Measurements from ENCODE around the gene MILR1.
"Not testable (repeated sequence)": the region's sequence is repeated elsewhere in the genome, so short reads cannot be mapped to it uniquely, and the experiment has no call there.

Gene MILR1

DNA sequence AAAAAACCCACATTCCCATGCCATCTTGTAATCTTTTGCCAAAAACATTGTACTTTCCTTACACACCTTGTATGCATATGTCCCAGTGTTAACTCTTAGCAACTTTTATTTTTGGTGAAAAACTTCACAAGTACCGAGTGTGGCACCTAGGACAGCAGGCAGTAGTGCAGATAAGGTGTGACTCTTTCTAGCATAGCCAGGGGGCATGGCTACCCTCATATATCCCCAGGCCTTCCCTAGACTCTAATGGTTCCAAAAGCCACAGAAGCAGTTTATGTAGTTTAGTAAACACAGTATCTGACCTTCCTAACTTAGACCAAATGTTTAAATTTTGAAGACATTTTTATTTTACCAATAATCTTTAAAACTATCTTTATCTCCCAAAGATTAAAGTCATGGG is 20.5 kb upstream of the MILR1 start:
- DNase-seq: no peak

DNA sequence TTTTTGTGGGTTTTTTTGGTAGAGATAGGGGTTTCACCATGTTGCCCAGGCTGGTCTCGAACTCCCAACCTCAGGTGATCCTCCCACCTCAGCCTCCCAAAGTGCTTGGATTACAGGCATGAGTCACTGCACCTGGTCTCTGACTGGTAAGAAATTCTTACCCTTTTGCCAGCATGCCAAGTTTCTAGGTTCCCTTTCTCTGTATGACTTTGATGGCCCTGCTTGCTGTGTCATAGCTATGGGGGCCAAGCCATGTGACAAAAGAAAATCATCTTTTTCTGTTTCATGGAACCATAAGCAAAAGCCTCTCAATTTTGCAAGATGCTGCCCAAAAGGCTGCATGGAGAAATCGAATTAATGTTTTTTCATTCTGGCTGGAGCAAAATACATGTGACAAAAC is 18.9 kb upstream of the MILR1 start:
- not testable (repeated sequence) for DNase-seq

DNA sequence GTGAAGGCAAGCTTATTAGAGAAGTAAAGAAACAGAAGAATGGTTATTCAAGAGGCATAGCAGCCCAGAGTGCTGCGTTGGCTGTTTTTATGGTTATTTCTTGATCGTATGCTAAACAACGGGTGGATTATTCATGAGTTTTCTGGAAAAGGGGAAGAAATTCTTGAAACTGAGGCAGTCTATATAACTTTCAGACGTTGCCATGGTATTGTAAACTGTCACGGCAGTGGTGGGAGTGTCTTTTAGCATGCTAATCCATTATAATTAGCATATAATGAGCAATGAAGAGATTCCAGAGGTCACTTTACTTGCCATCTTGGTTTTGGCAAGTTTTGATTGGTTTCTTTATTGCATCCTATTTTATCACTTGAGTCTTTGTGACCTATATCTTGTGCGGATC is 17.4 kb upstream of the MILR1 start:
- DNase-seq: no peak

DNA sequence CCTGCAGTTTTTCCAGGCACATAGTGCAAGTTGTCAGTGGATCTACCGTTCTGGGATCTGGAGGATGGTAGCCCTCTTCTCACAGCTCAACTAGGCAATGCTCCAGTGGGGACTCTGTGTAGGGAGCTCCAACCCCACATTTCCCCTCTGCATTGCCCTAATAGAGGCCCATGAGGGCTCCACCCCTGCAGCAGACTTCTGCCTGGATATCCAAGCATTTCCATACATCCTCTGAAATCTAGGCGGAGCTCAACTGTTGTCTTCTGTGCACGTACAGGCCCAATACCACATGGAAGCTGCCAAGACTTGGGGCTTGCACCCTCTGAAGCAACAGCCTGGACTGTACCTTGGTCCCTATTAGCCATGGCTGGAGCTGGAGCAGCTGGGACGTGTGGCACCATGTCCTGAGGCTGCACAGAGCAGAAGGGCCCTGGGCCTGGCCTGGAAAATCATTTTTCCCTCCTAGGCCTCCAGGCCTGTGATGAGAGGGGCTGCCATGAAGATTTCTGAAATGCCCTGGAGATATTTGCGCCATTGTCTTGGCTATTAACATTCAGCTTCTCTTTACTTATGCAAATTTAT is 10.9 kb upstream of the MILR1 start:
- DNase-seq: no peak

DNA sequence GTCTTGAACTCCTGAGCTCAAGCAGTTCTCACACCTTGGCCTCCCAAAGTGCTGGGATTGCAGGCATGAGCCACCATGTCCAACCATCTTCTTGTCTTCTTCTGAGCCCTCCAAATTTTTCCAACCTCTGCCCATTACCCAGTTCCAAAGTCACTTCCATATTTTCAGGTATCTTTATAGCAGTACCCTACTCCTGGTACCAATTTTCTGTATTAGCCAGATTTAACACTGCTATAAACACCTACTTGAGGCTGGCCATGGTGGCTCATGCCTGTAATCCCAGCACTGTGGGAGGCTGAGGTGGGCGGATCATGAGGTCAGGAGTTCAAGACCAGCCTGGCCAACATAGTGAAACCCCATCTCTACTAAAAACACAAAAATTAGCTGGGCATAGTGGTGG is 9.4 kb upstream of the MILR1 start:
- not testable (repeated sequence) for DNase-seq

DNA sequence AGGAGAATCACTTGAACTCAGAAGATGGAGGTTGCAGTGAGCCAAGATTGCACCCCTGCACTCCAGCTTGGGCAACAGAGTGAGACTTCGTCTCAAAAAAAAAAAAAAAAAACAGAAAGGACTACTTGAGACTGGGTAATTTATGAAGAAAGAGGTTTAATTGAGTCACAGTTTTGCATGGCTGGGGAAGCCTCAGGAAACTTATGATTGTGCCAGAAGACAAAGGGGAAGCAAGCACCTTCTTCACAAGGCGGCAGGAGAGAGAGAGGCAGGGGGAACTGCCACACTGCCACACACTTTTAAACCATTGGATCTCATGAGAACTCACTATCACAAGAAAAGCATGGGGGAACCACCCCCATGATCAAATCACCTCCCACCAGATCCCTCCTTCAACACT is 9.0 kb upstream of the MILR1 start:
- no peak for DNase-seq

DNA sequence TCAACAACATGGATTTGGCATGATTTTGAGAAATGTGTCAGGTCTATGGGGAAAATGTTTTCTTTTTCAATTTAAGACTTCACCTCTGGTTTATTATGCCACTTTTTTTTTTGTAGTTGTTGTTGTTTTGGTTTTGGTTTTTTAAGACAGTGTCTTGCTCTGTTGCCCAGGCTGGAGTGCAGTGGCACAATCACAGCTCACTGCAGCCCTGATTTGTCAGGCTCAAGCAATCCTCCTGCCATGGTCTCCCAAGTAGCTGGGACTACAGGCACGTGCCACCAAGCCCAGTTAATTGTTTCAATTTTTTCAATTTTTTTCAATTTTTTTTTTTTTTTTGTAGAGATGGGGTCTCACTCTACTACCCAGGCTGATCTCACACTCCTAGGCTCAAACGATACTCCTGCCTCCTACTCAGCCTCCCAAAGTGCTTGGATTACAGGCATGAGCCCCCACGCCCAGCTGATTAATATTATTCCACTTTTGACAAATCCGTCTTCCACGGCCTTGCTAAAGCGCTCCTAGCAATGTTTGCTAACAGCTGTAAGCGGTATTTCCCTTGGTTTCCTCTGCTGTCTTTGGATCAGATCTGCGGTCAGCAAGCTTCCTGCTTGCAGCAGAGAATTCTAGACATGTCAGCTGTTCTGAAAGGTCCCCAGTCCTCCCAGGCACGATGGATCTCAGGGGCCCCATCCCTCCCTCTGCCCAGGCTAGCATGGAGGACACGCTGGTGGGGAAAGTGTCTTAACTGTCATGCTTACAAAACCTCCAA is 7.0 kb upstream of the MILR1 start:
- peak; percentile 58 for DNase-seq

DNA sequence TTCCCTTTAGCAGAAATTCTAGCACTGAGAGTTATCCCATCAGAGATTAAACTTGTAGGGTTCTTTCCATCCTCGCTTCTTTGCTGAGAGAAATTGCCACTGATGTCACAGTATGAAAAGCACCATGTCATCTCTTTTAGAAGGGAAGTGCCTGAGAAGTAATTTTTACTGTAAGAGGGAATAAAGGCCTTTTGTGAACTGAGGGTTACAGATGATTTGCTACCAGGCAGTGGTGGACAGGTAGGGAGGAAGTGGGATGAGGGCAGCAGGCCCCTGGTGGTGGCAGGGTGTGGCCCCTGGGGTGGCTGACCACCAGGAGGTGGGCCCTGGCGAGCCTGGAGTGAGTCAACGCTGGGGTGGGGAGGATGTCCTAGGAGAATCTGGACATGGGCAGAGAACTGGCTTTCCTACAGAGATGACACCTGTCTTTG is 6.4 kb upstream of the MILR1 start:
- peak; percentile 19 for DNase-seq

DNA sequence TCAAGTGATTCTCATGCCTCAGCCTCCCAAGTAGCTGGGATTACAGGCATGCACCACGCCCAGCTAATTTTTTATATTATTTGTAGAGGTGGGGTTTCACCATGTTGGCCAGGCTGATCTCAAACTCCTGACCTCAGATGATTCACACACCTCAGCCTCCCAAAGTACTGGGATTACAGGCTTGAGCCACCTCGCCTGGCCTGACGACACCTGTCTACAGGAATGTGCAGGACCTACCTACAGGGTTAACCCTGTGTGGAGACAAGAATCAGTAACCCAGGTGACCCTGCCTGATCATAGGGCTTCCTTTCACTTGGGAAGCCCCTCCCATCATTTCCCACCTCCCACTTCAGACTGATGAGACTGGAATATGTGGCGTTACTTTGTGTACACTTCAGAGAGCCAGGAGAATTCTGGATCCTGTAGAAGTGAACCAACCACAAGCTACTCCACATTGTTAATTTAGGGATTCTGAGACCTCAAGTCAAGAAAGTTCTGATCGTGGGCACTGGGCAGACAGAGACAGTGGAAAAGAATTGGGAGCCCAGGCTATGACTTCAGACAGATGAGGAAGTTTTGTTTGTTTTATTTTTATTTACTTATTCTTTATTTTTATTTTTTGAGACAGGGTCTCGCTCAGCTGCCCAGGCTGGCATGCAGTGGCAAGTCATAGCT is 5.7 kb upstream of the MILR1 start:
- no peak for DNase-seq

DNA sequence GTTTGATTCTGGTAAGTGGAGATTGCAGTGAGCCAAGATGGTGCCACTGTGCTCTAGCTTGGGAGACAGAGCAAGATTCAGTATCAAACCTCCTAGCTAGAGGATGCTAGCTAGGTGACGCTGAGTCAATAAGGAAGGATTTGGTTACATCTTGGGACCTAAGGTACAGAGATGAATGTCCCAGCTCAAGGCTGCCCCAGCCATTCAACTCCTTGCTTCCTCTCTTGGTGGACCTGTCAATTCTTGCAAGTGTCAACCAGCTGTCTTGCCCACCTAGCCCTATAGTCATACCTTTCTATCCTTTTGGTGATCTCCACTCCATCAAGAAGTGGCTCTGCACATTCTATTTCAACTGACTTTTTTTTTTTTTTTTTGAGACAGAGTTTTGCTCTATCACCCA is 1.4 kb upstream of the MILR1 start:
- no peak for DNase-seq

DNA sequence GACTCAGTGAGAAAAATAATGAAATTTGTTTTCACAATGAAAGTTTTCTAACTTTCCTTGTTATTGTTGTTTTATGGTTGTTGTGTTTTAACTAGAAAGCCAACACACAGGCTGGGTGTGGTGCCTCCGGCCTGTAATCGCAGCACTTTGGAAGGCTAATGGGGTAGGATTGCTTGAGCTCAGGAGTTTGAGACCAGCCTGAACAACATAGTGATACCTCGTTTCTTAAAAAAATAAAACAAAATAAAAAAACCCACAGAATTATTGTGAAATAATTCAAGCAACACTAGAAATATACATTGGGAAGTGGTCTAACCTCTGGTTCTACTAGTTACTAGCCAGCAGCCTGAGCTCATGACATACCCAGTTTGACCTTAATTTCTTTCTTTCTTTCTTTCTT is 630 bp downstream of the MILR1 start:
- no peak for DNase-seq

DNA sequence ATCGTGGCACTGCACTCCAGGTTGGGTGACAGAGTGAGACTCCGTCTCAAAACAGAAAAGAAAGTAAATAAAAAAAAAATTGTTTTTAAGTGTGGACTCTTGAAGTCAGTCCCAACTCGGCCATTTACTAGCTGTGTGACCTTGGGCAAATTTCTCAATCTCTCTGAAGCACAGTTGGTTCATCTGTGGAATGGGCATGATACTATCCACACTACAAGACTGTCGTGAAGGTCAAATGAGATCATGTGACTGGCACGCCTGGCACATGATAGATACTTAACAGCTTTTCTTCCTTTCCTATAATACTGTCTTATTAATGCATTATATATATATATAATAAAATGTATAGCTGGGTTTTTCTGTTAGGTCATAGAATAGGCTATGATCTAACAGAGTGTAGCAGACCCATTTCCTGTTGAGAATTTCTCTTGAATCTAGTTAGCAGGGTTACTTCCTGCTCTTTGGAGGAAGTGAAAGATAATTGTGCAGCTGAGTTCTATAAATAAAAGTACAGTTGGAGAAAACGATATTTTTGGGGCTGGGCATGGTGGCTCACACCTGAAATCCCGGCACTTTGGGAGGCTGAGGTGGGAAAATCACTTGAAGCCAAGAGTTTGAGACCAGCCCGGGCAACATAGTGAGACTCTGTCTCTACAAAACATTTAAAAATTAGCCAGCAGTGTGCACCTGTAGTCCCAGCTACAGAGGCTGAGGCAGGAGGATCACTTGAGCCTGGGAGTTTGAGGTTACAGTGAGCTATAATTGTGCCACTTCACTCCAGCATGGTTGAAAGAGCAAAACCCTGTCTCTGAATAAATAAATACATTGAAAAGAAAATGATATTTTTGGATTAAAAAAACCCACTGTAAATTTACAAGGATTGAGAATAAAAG is 7.3 kb downstream of the MILR1 start:
- peak; percentile 13 for DNase-seq

DNA sequence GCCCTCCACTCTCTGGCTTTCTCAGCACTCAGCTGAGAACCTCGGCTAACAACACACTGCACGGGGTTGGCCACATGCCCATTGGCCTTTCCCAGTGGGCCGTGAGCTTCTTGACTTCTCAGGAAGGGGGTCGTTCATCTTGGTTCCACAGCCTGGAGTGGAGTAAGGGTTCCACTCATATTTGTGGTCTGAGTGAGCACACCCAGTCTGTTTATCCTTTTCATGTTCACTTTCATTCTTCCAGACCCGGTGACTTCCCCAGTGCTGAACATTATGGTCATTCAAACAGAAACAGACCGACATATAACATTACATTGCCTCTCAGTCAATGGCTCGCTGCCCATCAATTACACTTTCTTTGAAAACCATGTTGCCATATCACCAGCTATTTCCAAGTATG is 8.2 kb downstream of the MILR1 start:
- DNase-seq: no peak

DNA sequence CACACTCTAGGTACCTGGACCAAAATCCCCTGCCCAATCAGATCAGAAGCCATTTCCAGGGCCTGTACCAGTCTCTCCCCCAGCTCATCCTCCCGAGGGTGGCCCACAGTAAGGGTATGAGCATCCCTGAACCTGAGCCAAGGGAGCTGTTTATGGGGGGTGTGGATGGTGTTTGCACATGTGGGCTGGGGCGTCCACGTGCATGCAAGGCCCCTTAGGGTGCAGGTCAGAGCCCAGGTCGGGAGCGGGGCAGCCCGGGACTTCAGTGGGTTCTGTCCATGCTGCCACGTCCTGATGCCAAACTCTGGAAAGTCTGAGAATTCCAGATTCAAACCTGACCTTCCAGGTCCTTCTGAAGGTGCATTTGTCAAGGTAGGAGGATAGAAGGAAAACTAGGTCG is 9.8 kb downstream of the MILR1 start:
- no peak for DNase-seq

DNA sequence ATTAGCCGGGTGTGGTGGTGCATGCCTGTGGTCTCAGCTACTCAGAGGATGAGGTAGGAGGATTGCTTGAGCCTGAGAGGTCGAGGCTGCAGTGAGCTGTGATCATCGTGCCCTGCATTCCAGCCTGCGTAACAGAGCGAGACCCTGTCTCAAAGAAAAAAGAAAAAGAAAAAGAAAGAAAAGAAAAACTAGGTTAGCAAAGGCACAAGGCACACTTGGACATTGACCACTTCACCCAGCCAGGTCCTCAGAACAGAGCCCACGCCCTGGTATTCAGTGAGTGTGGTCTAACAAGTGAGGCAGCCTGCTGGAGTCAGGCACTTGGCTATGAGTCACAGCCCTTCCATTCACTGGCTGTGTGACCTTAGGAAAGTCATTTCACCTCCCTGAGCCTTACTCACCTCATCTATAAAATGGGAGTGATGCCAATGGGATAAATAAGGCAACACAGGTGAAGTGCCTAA is 10.4 kb downstream of the MILR1 start:
- no peak for DNase-seq

DNA sequence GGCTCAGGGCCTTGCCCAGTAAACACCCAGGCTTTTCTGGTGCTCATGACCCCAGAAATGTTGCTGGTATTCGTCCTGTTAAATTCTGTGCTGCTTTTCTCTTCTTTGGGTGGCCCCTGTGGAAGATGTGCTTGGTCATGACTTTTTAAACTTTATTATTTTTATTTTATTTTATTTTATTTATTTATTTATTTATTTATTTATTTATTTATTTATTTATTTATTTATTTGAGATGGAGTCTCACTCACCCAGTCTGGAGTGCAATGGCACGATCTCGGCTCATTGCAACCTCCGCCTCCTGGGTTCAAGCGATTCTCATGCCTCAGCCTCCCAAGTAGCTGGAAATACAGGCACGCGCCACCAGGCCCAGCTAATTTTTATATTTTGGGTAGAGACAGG is 10.9 kb downstream of the MILR1 start:
- not testable (repeated sequence) for DNase-seq

DNA sequence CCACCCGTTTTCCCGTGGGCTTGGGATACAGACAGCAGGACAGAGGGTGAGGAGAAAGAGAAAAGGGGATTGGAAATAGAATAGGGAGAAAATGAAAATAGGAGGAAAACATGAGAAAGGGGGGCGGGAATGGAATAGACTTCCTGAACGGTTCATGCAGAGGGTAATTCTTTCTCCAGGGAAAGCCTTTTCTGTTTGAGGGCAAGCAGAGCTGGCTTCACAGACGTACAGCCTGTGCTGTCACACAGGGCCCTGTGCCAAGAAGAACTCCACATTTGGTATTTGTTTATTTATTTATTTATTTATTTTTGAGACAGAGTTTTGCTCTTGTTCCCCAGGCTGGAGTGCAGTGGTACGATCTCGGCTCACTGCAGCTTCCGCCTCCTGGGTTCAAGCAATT is 12.0 kb downstream of the MILR1 start:
- no peak for DNase-seq

DNA sequence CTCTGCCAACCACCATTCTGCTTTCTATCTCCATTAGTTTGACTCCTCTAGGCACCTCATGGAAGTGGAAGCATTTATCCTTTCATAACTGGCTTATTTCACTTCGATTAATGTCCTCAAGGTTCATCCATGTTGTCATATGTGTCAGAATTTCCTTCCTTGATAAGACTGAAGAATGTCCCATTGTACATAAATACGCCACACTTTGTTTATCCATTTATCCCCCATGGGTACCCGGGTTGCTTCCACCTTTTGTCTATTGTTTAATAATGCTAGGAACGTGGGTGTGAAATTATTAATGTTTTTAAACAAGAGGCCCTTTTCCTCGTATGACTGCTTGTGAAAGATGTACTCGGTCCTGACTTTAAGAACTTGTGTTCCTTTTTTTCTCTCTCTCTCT is 12.9 kb downstream of the MILR1 start:
- no peak for DNase-seq

DNA sequence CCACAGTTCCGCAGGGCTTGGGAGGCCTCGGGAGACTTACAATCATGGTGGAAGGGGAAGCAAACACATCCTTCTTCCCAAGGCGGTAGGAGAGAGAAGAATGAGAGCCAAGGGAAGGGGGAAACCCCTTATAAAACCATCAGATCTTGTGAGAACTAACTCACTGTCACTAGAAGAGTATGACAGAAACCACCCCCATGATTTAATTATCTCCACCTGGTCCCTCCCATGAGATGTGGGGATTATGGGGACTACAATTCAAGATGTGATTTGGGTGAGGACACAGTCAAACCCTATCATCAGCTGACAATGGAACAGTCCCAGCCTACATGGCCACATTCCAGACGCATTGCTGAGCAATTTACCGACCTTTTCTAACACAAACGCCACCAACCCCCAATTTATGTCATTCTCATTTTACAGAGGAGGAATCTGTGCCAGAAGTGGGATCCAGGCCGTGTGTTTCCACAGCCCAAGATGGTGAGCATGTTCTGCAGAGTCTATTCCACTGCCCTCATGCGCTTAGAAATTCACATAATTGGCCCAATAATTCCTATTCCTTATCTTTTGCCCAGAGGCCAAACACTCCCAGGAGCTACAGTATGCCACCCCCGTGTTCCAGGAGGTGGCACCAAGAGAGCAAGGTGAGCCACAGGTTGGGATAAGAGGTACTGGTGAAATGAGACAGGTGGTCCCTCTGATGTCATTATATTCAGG is 17.3 kb downstream of the MILR1 start:
- DNase-seq: no peak

DNA sequence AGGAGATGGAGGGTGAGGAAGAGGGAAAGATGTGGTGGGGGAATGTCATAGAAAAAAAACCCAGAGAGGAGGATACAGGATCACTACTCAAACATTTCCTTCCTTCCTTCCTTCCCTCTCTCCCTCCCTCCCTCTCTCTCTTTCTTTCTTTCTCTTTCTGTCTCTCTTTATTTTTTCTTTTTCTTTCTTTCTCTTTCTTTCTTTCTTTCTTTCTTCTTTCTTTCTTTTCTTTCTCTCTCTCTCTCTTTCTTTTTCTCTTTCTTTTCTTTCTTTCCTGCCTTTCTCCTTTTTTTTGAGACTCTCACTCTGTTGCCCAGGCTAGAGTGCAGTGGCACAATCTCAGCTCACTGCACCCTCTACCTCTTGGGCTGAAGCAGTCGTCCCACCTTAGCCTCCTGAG is 17.9 kb downstream of the MILR1 start:
- not testable (repeated sequence) for DNase-seq

DNA sequence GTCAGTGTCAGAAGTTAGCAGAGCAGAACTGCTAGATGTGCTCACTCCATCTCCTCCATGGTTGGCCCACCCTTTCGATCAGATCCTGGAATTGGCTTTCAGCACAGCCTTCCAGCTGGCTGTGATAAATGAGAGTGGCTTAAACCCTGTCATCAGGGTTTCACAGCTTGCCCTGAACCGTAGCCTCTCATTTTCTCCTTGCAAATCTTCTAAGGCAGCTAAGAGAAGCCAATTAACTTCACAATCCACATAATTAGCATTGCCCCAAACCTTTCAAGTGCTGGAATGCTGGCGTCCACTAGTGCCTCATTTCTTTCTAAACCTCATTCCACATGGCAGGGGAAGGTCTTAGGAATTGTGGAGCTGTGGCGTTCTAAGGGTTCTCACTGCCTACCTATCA is 21.7 kb downstream of the MILR1 start:
- no peak for DNase-seq

DNA sequence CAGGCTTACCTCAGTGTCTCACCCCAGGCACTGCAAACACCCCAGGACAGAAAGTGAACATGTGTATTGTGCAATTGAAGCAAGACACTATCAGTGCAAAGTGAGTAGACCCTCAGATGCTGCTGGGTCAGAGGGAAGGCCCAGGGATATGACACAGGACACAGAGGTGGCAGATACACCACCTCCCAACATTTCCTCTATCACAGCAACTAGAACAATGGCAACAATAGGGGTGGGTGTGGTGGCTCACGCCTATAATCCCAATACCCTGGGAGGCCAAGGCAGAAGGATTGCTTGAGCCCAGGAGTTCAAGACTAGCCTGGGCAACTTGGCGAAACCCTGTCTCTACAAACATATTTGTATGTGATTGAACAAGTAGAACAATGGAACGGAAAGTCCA is 22.5 kb downstream of the MILR1 start:
- no peak for DNase-seq

DNA sequence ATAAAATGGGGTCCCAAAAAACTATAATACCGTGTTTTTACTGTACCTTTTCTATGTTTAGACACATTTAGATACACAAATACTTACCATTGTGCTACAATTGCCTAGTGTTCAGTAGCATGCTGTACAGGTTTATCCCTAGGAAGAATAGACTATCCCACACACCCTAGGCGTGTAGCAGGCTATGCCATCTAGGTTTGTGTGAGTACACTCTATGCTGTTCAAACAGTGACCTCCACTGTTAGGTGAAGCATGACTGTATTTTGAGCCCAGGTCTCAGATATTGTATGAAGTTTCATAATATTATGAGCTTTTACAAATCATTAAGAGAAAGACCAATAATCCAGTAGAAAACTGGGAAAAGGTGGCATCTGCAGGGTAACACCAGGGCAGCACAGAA is 23.6 kb downstream of the MILR1 start:
- no peak for DNase-seq
